ENCODE measurements around the gene HOXA9. TPM values are rescaled to one million over a fixed set of nuclear protein-coding genes. Genes with fewer than 3 reads are reported as not detected.

HOXA9 gene
- total and polyA plus RNA-seq, 10 of the 15 experiments (the other 5 are each of a cell fraction or from before 2014, with no cell fraction given) = not detected

GRCh38 chr7:27171637-27172314 is 6.4 kb upstream of the HOXA9 start (continued):
- TF ChIP-seq CEBPZ (IDR thresholded peaks at IDR 0.05; ENCODE audit: low read depth, low read length) (no peak), MTA3 (IDR thresholded peaks at IDR 0.05; ENCODE audit: borderline replicate concordance, low read length) (no peak), CUX1 (IDR thresholded peaks at IDR 0.05; ENCODE audit: insufficient replicate concordance, low read depth, low read length) (no peak), BMI1 (IDR thresholded peaks at IDR 0.05; ENCODE audit: borderline replicate concordance) (no peak), BCL3 (IDR thresholded peaks at IDR 0.05; ENCODE audit: borderline replicate concordance, insufficient read depth, low read depth, low read length, poor library complexity, severe bottlenecking) (no peak), ELK1 (IDR thresholded peaks at IDR 0.05; ENCODE audit: low read depth, low read length) (no peak), RAD51 (IDR thresholded peaks at IDR 0.05) (no peak), RAD21 (IDR thresholded peaks at IDR 0.05; ENCODE audit: insufficient read depth, low read depth, low read length) (no peak), ASH2L (IDR thresholded peaks at IDR 0.05; ENCODE audit: borderline replicate concordance, low read depth) (no peak), NFYA (IDR thresholded peaks at IDR 0.05; ENCODE audit: borderline replicate concordance, low read depth, low read length) (no peak), FOS (IDR thresholded peaks at IDR 0.05; ENCODE audit: borderline replicate concordance, extremely low read depth, insufficient read length) (no peak), MYC (IDR thresholded peaks at IDR 0.05; ENCODE audit: insufficient read depth, insufficient read length, insufficient replicate concordance, low read length, severe bottlenecking) (no peak), PKNOX1 (IDR thresholded peaks at IDR 0.05) (no peak)

Data from GM12878 (cell line).